ENCODE data around the gene BIVM. TPM values are rescaled to one million over a fixed set of nuclear protein-coding genes. Genes with fewer than 3 reads are reported as not detected.

The BIVM gene
- total and polyA plus RNA-seq, 7 experiments from 2014 or later: 2.6 to 31.2 (median 4.3) TPM

GRCh38 chr13:102848956-102849355 is 50.0 kb downstream of the BIVM start:
- H3K4me1 Mint-ChIP-seq: peaks cover 40 to 75% (median 64%) of the 10 kb centered on the region in 7 donors
- peaks cover 19 to 35% of the 10 kb centered on the region in 2 donors for H3K4me1 ChIP-seq (ENCODE audit: control insufficient read depth in 2 of 2, insufficient read depth in 2 of 2, low read length in 2 of 2)

GRCh38 chr13:102852556-102852955 is 53.6 kb downstream of the BIVM start:
- Histone ChIP-seq H3K9me3 (ENCODE audit: control insufficient read depth in 2 of 3, low read length in 3 of 3) (no peaks in the 10 kb centered on the region), H3K4me3 (ENCODE audit: low read length) (no peak overlapping the region), H3K4me1 (ENCODE audit: control insufficient read depth in 2 of 2, insufficient read depth in 2 of 2, low read length in 2 of 2) (peaks cover 13 to 36% of the 10 kb centered on the region in 2 donors), H3K27ac (ENCODE audit: low read depth, low read length) (no peak overlapping the region), H3K36me3 (ENCODE audit: control insufficient read depth in 2 of 3, insufficient read depth in 3 of 3, low read length in 3 of 3) (peaks cover 18 to 33% (median 32%) of the 10 kb centered on the region in 3 experiments), H3K27me3 (ENCODE audit: control insufficient read depth in 2 of 2, insufficient read depth in 2 of 2, low read length in 2 of 2) (no peaks in the 10 kb centered on the region)
- Mint-ChIP-seq H3K36me3 (peaks cover 16 to 35% (median 29%) of the 10 kb centered on the region in 5 donors), H3K4me3 (peak overlapping the region in 2 of 10 donors; percentile 12 to 89), H3K9me3 (no peaks in the 10 kb centered on the region), H3K4me1 (peaks cover 48 to 86% (median 74%) of the 10 kb centered on the region in 7 donors), H3K27ac (peak overlapping the region in 2 of 9 donors; percentile 9 to 66), H3K27me3 (no peaks in the 10 kb centered on the region)
- intact Hi-C loops (cut with micrococcal nuclease): no loop called here
- CTCF ChIA-PET: no interaction called here
- POLR2A ChIA-PET: no interaction called here
- DNase-seq (no peak), ATAC-seq (no peak)

More at GRCh38 chr13:102848956-102849355, 50.0 kb downstream of the BIVM start:
- DNase-seq (no peak), ATAC-seq (no peak)
- H3K36me3 ChIP-seq (ENCODE audit: control insufficient read depth in 2 of 3, insufficient read depth in 3 of 3, low read length in 3 of 3): peaks cover under 1 to 9% (median 6%) of the 10 kb centered on the region in 3 experiments
- POLR2A ChIA-PET: interaction anchor here (6.7 kb wide), 1 partner anchor 254 kb away, joined by 351 read pairs; the partner anchor contains the start of gene TPP2
- Mint-ChIP-seq H3K27me3 (peaks cover 0 to 4% (median 0%) of the 10 kb centered on the region in 5 donors), H3K4me3 (peak overlapping the region in 6 of 10 donors; percentile 12 to 86 (median 36)), H3K36me3 (peaks cover 5 to 15% (median 9%) of the 10 kb centered on the region in 5 donors), H3K9me3 (peaks cover 0 to 5% (median 0%) of the 10 kb centered on the region in 11 donors), H3K27ac (peak overlapping the region in 7 of 9 donors; percentile 13 to 99 (median 88))
- H3K27me3 ChIP-seq (ENCODE audit: control insufficient read depth in 2 of 2, insufficient read depth in 2 of 2, low read length in 2 of 2): no peaks in the 10 kb centered on the region
- H3K27ac ChIP-seq (ENCODE audit: low read depth, low read length): peak overlapping the region; percentile 97
- H3K4me3 ChIP-seq (ENCODE audit: low read length): no peak overlapping the region
- intact Hi-C loops (cut with micrococcal nuclease): loop anchor here (5.0 to 10.0 kb wide), 5 partner anchors 167 to 1707 kb away; no protein-coding TSS in a partner anchor
- H3K9me3 ChIP-seq (ENCODE audit: control insufficient read depth in 2 of 3, low read length in 3 of 3): no peaks in the 10 kb centered on the region
- CTCF ChIA-PET: interaction anchor here (0.6 to 2.4 kb wide), 3 partner anchors 22 to 282 kb away, joined by 3 to 27 read pairs (median 3); no protein-coding TSS in a partner anchor

- H3K4me1 Mint-ChIP-seq: peaks cover 40 to 82% (median 64%) of the 10 kb centered on the region in 7 donors
- H3K27me3 Mint-ChIP-seq: no peaks in the 10 kb centered on the region
- POLR2A ChIA-PET: interaction anchor here (0.7 to 1.5 kb wide), 3 partner anchors 9 to 39 kb away, joined by 5 to 6 read pairs (median 6); partner anchors contain the start of gene ERCC5
- Histone ChIP-seq H3K4me3 (ENCODE audit: low read length) (no peak overlapping the region), H3K36me3 (ENCODE audit: control insufficient read depth in 2 of 3, insufficient read depth in 3 of 3, low read length in 3 of 3) (peaks cover 18 to 54% (median 51%) of the 10 kb centered on the region in 3 experiments), H3K4me1 (ENCODE audit: control insufficient read depth in 2 of 2, insufficient read depth in 2 of 2, low read length in 2 of 2) (peaks cover 0 to 19% of the 10 kb centered on the region in 2 donors), H3K9me3 (ENCODE audit: control insufficient read depth in 2 of 3, low read length in 3 of 3) (no peaks in the 10 kb centered on the region), H3K27ac (ENCODE audit: low read depth, low read length) (peak overlapping the region; percentile 49), H3K27me3 (ENCODE audit: control insufficient read depth in 2 of 2, insufficient read depth in 2 of 2, low read length in 2 of 2) (no peaks in the 10 kb centered on the region)
- H3K4me3 Mint-ChIP-seq: peak overlapping the region in 9 of 10 donors; percentile 13 to 89 (median 69)
- no peaks in the 10 kb centered on the region for H3K9me3 Mint-ChIP-seq
- CTCF ChIA-PET: interaction anchor here (1.0 kb wide), 1 partner anchor 16 kb away, joined by 4 read pairs; no protein-coding TSS in a partner anchor
- peak in 2 of 9 donors; percentile 14 to 29 for DNase-seq
- H3K27ac Mint-ChIP-seq: peak overlapping the region; percentile 68 to 88 (median 85)
- ATAC-seq: peak; percentile 80
- intact Hi-C loops (cut with micrococcal nuclease): no loop called here
- H3K36me3 Mint-ChIP-seq: peaks cover 25 to 50% (median 44%) of the 10 kb centered on the region in 5 donors
Measured at GRCh38 chr13:102854675-102855074, 55.8 kb downstream of the BIVM start.

- DNase-seq: no peak
- H3K36me3 Mint-ChIP-seq: peaks cover 31 to 52% (median 41%) of the 10 kb centered on the region in 5 donors
- no peaks in the 10 kb centered on the region for H3K9me3 Mint-ChIP-seq
- H3K4me3 Mint-ChIP-seq: no peak overlapping the region
- H3K27ac Mint-ChIP-seq: peak overlapping the region in 1 of 9 donors; percentile 1
- intact Hi-C loops (cut with micrococcal nuclease): no loop called here
- Histone ChIP-seq H3K4me3 (ENCODE audit: low read length) (no peak overlapping the region), H3K27ac (ENCODE audit: low read depth, low read length) (no peak overlapping the region), H3K36me3 (ENCODE audit: control insufficient read depth in 2 of 3, insufficient read depth in 3 of 3, low read length in 3 of 3) (peaks cover 18 to 70% (median 61%) of the 10 kb centered on the region in 3 experiments), H3K27me3 (ENCODE audit: control insufficient read depth in 2 of 2, insufficient read depth in 2 of 2, low read length in 2 of 2) (no peaks in the 10 kb centered on the region), H3K9me3 (ENCODE audit: control insufficient read depth in 2 of 3, low read length in 3 of 3) (no peaks in the 10 kb centered on the region), H3K4me1 (ENCODE audit: control insufficient read depth in 2 of 2, insufficient read depth in 2 of 2, low read length in 2 of 2) (peaks cover 0 to 11% of the 10 kb centered on the region in 2 donors)
- POLR2A ChIA-PET: interaction anchor here (1.4 kb wide), 1 partner anchor 11 kb away, joined by 9 read pairs; the partner anchor contains the start of gene ERCC5
- H3K27me3 Mint-ChIP-seq: no peaks in the 10 kb centered on the region
- peaks cover 29 to 74% (median 53%) of the 10 kb centered on the region in 7 donors for H3K4me1 Mint-ChIP-seq
- no peak for ATAC-seq
- CTCF ChIA-PET: no interaction called here
Measured at GRCh38 chr13:102856557-102856956, 57.6 kb downstream of the BIVM start.

- CTCF ChIA-PET: no interaction called here
- Histone ChIP-seq H3K4me3 (ENCODE audit: low read length) (no peak overlapping the region), H3K27ac (ENCODE audit: low read depth, low read length) (no peak overlapping the region), H3K9me3 (ENCODE audit: control insufficient read depth in 2 of 3, low read length in 3 of 3) (no peaks in the 10 kb centered on the region), H3K4me1 (ENCODE audit: control insufficient read depth in 2 of 2, insufficient read depth in 2 of 2, low read length in 2 of 2) (peaks cover 0 to 6% of the 10 kb centered on the region in 2 donors), H3K36me3 (ENCODE audit: control insufficient read depth in 2 of 3, insufficient read depth in 3 of 3, low read length in 3 of 3) (peaks cover 21 to 95% (median 52%) of the 10 kb centered on the region in 3 experiments), H3K27me3 (ENCODE audit: control insufficient read depth in 2 of 2, insufficient read depth in 2 of 2, low read length in 2 of 2) (no peaks in the 10 kb centered on the region)
- Mint-ChIP-seq H3K9me3 (peaks cover 0 to 1% (median 0%) of the 10 kb centered on the region in 11 donors), H3K4me3 (peak overlapping the region in 2 of 10 donors; percentile 6 to 48), H3K27me3 (no peaks in the 10 kb centered on the region), H3K27ac (peak overlapping the region in 2 of 9 donors; percentile 47 to 59), H3K4me1 (peaks cover 18 to 69% (median 56%) of the 10 kb centered on the region in 7 donors), H3K36me3 (peaks cover 31 to 62% (median 44%) of the 10 kb centered on the region in 5 donors)
- POLR2A ChIA-PET: interaction anchor here (1.6 kb wide), 1 partner anchor 9 kb away, joined by 5 read pairs; no protein-coding TSS in a partner anchor
- DNase-seq: no peak
- no peak for ATAC-seq
- intact Hi-C loops (cut with micrococcal nuclease): no loop called here
Measured at GRCh38 chr13:102862624-102863210, 63.8 kb downstream of the BIVM start.

- Histone ChIP-seq H3K4me3 (ENCODE audit: low read length) (no peak overlapping the region), H3K4me1 (ENCODE audit: control insufficient read depth in 2 of 2, insufficient read depth in 2 of 2, low read length in 2 of 2) (peaks cover 0 to 6% of the 10 kb centered on the region in 2 donors), H3K27ac (ENCODE audit: low read depth, low read length) (peak overlapping the region; percentile 15), H3K27me3 (ENCODE audit: control insufficient read depth in 2 of 2, insufficient read depth in 2 of 2, low read length in 2 of 2) (no peaks in the 10 kb centered on the region), H3K9me3 (ENCODE audit: control insufficient read depth in 2 of 3, low read length in 3 of 3) (no peaks in the 10 kb centered on the region), H3K36me3 (ENCODE audit: control insufficient read depth in 2 of 3, insufficient read depth in 3 of 3, low read length in 3 of 3) (peaks cover 21 to 94% (median 49%) of the 10 kb centered on the region in 3 experiments)
- H3K27ac Mint-ChIP-seq: peak overlapping the region in 2 of 9 donors; percentile 20 to 28
- peaks cover 30 to 54% (median 37%) of the 10 kb centered on the region in 5 donors for H3K36me3 Mint-ChIP-seq
- peaks cover 18 to 67% (median 56%) of the 10 kb centered on the region in 7 donors for H3K4me1 Mint-ChIP-seq
- DNase-seq (no peak), ATAC-seq (no peak)
- H3K27me3 Mint-ChIP-seq: no peaks in the 10 kb centered on the region
- CTCF ChIA-PET: no interaction called here
- intact Hi-C loops (cut with micrococcal nuclease): no loop called here
- POLR2A ChIA-PET: interaction anchor here (1.6 kb wide), 1 partner anchor 10 kb away, joined by 5 read pairs; no protein-coding TSS in a partner anchor
- H3K9me3 Mint-ChIP-seq: peaks cover 0 to 1% (median 0%) of the 10 kb centered on the region in 11 donors
- H3K4me3 Mint-ChIP-seq: peak overlapping the region in 4 of 10 donors; percentile 10 to 60 (median 25)
Measured at GRCh38 chr13:102863590-102863989, 64.7 kb downstream of the BIVM start.

Measured in naive thymus-derived CD4-positive, alpha-beta T cell (primary cell).